NOMO-1 (cell line): ENCODE data around the gene CORO2B.
"Not testable (repeated sequence)": the region's sequence is repeated elsewhere in the genome, so short reads cannot be mapped to it uniquely, and the experiment has no call there.

Experiments
- DNase-seq, 2 experiments: peaks; one replicate each; lab custom pipeline; 2025; ENCODE audit not compliant: unreplicated experiment in 2 of 2; lab: John Stamatoyannopoulos, UW

The CORO2B gene

DNA sequence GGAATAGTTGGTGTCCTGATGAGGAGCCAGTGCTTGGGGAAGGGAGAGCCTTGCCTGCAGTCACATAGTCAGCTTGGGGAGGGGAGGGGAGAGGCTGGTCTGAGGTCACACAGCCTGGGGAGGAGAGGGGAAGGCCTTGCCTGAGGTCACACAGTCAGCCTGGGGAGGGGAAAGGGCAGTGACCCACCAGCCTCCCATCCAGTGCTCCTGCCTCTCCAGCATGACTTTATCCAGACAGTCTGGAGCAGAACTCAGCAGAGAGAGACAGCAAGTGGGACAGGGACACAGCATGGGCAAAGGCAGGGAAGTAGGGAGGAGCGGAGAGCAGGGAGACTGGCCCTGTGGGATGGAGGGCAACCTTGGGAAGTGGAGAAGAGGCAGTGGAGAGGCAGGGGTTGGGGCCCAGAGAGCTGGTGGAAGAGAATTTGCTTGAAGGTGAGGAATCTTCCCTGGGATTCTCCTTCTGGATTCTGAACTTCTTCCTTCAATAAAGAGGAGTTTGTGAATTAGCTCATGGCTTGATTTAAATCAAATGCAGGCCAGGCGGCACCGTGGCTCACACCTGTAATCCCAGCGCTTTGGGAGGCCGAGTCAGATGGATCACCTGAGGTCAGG is 64.5 kb downstream of the CORO2B start:
- no peak for DNase-seq

GRCh38 chr15:68644083-68644904 is 65.5 kb downstream of the CORO2B start:
- no peak for DNase-seq

- no peak for DNase-seq
Observed at GRCh38 chr15:68644996-68645395, 66.2 kb downstream of the CORO2B start.

GRCh38 chr15:68646156-68646555 is 67.4 kb downstream of the CORO2B start:
- DNase-seq = no peak

GRCh38 chr15:68646696-68647095 is 67.9 kb downstream of the CORO2B start:
- no peak for DNase-seq

DNA sequence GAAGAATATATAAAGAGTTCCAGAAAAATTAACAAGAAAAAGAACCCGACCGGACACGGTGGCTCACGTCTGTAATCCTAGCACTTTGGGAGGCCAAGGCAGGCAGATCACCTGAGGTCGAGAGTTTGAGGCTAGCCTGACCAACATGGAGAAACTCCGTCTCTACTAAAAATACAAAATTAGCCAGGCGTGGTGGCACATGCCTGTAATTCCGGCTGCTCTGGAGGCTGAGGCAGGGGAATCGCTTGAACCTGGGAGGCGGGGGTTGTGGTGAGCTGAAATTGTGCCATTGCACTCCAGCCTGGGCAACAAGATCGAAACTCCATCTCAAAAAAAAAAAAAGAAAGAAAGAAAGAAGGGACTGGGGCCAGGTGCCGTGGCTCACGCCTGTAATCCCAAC is 68.6 kb downstream of the CORO2B start:
- DNase-seq = not testable (repeated sequence)

- DNase-seq = peak in 1 of 2 experiments; percentile 15
Observed at GRCh38 chr15:68650901-68651709, 72.3 kb downstream of the CORO2B start.

DNA sequence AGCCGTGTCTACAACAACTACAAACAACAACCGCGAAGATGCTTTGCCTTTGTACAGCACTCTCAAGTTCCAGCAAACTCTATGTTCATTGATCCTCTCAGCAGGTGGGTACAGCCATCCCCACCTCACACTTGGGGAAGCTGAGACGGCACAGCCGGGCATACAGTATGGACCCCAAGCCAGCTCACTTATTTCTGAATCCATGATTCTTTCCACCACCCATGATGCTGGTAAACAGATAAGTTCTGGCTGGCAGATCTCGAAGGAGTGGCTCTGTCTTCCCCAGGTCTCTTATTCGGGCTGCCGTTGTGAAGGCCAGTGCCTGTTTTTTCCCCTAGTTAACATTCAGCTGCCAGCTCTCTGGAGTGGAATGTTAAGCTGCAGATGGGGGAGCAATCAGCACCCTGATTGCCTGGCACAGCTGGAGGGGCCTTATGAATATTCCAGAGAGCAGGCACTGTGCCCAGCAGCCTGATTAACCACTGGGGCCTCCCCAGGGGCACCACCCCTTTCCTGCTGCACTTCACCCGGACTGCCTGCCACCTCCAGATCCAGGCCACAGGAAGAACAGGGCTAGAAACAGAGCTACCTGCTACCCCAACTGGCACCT is 73.2 kb downstream of the CORO2B start:
- no peak for DNase-seq

DNA sequence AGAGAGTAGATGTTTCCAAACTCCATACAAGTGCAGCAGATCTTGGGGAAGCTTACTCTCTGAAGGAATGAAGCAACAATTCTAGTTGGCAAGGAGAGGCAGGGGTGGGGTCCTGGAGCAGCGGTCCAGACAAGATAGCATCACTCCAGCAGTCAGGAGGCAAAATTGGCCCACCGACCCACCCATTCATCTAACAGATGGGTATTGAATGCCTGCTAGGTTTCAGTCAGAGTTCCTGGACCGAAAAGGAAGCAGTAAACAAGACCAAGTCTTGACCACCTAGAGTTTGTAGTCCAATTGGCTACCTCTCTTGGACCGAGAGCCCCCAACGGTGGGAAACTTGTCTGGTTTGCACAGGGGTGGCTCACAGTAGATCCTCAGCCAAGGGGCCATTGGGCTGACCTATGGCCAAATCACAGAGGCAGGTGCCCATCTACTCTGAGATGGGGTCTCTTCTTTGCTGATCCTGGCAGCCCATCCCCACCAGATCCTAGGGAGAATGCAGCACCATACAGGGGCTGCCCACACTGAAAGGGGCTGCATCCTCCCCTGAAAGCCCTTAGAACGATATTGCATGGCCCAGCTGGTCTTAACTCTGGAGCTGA is 74.3 kb downstream of the CORO2B start:
- DNase-seq = no peak

- DNase-seq = no peak
Observed at GRCh38 chr15:68653801-68654200, 75.0 kb downstream of the CORO2B start.

DNA sequence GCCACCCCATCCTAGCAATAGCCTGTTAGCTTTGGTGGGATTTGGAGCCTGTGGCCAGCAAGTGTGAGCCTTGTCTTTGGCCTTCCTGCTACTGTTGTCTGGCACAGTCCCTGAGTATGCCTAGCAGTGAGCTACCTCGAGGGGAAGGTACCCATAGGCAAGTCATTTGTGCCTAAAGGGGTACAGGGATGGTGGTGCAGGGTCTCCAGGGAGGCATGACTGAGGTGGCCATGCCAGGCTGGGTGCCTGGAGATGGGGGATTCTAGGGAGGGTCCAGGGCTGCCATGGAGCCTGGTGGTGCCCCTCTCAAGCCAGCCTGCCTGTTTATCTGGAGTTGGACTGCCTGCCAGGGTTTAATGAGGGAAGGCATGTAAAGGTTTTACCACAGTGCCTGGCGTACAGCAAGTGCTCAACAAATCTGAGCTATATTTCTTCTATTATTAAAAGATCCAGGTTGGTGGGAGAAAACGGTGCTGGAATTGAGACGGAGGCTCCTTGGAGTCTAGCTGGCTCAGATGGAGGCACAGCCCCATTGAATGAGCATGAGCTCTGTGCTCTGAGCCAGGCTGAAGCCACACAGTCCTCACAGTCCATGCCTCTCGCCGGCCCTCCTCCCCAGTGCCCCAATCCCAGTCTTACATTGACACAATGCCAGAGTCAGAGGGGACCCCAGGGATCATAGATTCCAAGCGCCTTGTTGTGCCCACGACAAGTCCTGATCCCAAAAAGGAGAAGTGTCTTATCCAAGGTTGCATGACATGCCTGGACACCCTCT is 76.2 kb downstream of the CORO2B start:
- DNase-seq = no peak

- no peak for DNase-seq
Observed at GRCh38 chr15:68655686-68656437, 77.1 kb downstream of the CORO2B start.

- DNase-seq = no peak
Observed at GRCh38 chr15:68656438-68656739, 77.6 kb downstream of the CORO2B start.

DNA sequence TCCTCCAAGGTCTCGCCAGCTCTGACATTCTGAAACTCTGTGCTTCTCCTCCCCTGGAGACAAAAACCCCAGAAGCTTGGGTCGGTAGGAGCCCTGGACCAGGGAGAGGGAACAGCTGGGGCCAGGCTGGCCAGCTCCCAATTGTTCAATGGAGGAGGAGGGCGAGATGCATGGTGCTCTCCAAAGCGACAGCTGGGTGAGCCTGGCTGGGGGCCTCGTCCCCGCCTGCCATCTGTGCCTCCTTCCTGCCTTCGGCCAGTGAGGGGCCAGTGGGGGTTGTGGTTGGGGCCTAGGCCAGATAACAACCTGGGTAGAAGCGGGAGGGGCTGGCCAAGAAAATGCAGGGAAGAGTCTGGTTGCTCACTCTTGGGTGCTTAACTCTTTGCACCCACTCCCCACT is 79.4 kb downstream of the CORO2B start:
- DNase-seq = no peak

DNA sequence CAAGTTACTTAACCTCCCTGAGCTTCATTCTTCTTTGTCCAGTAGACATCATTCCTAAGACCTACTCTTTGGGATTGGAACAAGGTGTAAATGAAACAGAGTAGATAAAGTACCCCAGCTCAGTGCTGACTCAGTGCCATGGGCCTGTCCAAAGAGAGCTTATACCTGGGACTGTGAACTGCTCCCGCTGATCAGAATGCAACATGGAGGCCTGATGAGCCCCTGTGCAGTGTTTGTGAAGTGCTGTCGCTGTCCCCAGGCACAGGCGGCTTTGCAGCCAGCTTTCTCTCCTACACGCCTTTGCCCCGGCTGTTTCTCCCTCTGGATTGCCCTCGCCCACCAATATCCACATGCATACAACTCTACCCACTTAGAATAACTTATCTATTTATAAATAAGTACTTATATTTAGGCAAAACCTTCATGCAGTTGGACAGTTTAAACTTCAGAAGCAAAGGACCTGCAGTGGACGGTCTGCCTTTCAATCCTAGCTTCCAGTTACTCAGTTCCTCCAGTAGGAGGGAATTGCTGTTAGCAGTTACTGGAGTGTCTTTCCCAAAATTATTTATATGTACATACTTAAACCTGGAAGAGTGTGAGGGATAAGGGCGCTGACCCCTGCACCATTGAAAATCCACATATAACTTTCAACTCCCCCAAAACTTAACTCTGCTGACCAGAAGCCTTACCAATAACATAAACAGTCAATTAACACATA is 80.0 kb downstream of the CORO2B start:
- DNase-seq = no peak

- no peak for DNase-seq
Observed at GRCh38 chr15:68663526-68663925, 84.7 kb downstream of the CORO2B start.

GRCh38 chr15:68666120-68666811 is 87.5 kb downstream of the CORO2B start:
- no peak for DNase-seq

DNA sequence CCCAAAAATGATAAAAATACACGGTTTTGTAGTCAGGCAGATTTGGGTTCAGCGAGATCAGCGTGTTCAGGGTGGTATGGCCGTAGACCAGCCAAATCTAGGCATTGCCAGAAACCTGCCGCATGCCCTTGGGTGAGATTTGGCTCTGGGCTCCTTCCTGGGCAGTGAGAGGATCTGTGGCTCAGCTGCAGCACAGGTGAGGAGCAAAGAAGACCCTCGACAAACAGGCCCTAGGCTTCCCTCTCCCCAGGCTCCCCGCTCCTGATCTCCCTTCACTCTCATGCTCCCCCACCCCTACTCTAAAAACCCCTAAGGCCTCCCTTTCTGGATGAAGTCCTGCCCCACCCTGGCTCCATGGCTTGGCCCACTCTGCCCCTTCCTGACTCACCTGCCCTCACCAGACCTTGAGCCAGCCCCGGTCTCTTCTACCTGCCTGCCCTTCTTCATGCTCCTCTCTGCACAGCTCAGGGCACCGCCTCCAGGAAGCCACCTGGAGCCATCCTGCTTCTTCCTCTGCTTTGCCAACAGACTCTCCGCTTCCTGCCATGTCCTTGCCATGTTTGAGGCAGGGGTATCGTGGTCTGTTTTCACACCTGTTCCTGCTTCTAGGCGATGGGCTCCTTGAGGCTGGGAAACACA is 88.1 kb downstream of the CORO2B start:
- DNase-seq = no peak
